Retinal pigment epithelial cell (primary cell): ENCODE data around the gene GFOD1.

Source experiments
- DNase-seq: peaks from one replicate; pipeline ENCODE4 v3.0.0-alpha.2; 2010; ENCODE audit warnings: low read depth
- H3K4me3 ChIP-seq: 2 replicates; pipeline ENCODE4 v1.5.1; 2011; ENCODE audit warnings: mild to moderate bottlenecking, low read length, control low read depth, moderate library complexity
- CTCF ChIP-seq: conservative IDR thresholded peaks from 2 replicates; pipeline ENCODE4 v1.5.1; 2011; ENCODE audit warnings: low read depth, low read length, control low read depth, inconsistent platforms

Gene GFOD1

GRCh38 chr6:13311155-13311554 is 176.2 kb downstream of the GFOD1 start:
- no peak overlapping the region for H3K4me3 ChIP-seq
- TF ChIP-seq CTCF, result no peak
- no peak for DNase-seq

GRCh38 chr6:13308332-13308731 is 179.1 kb downstream of the GFOD1 start:
- DNase-seq, result no peak
- H3K4me3 ChIP-seq, result no peak overlapping the region
- no peak for TF ChIP-seq CTCF
